Non-pigmented ciliary epithelial cell (primary cell): Measurements from ENCODE around the gene CDYL.
A peak's percentile ranks its signal among the peaks of the same experiment; 100 is the strongest.

Experiments used
- DNase-seq: peaks from one replicate; pipeline ENCODE4 v3.0.0-alpha.2; 2010; ENCODE audit warnings: low read depth

The CDYL gene

DNA sequence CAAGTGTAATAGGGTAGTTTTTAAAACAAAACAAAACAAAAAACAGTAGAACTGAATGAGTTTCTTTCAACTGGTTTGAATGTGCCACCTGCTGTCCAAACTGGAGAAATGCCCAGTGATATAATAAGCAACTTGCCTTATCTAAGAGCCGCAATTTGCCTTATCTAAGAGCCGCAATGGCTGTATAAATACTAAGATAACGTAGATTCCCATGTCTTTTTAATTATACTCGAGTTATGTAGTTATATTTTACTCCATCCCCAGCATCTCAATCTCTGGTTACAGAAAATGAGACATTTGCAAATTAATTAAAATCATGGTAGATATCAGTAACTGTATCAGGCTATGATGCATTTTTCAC lies 160.5 kb downstream of the CDYL start:
- no peak for DNase-seq

DNA sequence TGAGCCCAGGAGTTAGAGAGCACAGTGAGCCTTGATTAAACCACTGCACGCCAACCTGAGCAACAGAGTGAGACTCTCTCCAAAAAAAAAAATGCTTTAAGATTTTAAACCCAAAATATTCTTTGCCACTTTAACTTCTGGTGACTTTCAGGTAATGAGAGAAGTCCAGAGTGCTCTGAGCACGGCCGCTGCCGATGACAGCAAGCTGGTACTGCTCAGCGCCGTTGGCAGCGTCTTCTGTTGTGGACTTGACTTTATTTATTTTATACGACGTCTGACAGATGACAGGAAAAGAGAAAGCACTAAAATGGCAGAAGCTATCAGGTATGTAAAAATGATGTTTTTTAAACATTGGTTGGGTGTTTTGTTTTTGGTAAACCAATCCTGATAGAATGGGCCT lies 161.2 kb downstream of the CDYL start:
- no peak for DNase-seq

DNA sequence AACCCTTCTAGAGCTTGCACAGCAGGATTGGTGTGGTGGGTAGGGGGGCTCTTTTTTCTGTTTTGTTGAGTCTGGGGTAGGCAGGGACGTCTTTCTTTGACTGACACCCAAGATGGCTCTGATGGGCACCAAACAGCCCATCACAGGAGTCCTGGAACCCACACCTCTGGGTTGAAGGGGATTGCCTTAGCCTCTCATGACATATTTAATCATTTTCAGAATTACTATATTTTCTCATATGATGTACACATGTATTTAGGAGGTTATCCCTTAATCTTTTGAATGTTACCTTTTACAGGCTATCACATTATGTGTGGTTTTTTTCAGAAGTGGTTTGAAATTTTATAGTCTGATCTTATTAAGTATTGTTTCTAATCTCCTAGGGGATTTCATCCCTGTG lies 163.0 kb downstream of the CDYL start:
- no peak for DNase-seq

DNA sequence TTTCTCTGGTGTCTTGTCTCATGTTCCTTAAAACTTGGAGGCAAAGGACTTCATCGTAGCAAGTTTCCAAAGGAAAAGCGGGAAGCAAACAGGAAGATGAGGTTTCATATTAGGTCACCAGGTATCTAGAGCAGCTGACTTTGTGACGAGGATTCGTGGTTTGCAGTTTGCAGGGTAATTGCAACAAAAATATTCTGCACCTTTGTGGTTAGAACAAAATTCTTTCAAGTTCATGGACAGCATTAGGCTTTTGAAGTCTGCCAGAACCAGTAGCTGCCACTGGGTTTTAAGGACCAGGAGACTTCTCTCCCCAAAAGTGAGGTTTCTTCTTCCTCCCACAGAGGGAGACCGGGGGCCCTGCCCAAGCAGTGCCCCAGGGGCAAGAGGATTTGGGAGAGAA lies 164.2 kb downstream of the CDYL start:
- DNase-seq, result no peak

DNA sequence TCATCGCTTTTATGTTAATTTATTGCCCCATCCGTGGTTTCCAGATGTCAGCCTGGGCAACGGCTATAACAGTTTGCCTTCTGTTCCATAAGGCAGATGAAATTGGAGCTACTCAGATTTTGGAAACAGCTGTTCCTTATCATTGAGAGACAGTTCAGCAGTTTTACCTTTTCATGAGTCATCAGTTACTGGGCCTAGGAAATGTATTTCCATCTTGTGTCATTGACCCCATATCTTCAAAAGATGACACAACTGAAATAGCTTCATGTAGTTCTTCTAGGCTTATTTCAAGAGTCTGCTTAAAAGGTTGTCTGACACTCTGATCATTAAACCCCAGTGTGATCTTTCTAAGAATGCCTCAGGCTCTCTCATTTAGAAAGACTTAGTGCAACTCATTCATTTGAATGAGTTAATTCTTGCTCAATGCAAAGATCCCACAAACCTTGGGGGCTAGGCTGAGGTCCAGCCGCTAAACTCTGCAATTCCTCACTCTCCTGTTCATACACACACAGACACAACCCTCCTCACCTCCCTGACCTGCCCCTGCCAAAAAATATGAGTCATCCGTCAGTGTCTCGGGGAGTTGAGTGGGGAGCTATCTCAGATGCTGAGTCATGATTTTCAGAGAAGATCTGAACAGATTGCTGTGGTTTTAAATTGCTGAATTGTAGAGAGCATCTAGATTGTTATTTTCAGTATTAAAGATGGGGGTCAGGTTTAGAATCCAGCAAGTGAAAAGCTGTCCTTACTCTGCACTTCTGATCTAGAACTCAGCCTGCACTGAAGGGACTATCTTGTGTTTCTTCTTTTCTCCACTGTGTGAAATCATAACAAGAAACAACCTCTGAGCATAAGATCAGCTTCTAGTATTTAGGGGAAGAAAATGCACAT lies 165.8 kb downstream of the CDYL start:
- DNase-seq, result peak; percentile 89

DNA sequence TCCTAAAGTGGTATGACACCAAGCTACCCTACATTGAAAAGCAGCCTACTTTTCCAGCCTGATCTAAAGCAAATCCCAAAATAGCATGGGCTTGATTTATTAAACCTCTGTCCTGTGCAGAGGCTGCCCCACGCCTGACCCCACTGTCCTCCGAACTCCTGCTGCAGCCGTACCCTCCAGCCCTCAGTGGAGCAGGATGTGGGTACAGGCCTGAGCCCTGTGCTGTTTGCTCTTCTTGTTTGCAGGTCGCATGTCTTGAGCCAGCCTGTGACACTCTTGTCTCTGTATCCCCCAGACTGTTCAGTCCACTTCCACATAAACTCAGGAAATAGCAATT lies 166.4 kb downstream of the CDYL start:
- DNase-seq, result no peak

DNA sequence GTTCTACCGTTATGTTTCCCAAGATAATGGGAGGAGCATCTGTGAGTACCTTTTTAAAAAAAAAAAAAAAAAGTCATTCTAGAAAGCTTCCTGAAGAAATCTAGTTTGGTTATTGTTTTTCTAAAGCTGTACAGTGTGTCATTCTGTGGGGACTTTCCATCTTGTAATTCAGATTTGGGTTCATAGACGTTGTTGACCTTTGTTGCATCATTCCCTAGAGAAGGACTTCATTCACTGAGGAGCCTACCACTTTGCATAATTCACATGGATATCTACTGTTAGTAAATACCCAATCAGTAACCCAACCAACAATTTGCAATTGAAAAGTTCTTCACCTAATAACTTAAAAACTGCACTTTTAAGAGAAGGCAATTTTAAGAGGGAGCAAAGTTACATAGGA lies 167.5 kb downstream of the CDYL start:
- DNase-seq, result no peak

DNA sequence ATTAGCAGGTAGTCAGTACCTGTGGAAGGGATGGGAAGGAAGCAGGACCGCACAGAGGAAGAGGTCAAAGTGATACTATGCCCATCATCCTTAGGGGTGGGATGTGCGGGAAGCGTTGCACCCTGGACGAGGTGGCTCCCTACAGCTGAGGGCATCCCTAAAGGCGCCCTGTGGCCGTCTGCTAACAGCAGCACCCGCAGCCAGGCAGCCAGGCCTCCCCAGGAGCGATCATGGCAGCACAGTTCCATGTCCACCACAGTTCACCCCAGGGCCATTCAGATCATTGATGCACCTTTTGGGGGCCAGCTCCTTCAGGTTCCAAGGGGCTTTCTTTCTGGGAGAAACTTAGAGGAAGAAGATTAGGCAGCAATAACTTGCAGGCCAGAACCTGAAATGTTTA lies 168.1 kb downstream of the CDYL start:
- no peak for DNase-seq

DNA sequence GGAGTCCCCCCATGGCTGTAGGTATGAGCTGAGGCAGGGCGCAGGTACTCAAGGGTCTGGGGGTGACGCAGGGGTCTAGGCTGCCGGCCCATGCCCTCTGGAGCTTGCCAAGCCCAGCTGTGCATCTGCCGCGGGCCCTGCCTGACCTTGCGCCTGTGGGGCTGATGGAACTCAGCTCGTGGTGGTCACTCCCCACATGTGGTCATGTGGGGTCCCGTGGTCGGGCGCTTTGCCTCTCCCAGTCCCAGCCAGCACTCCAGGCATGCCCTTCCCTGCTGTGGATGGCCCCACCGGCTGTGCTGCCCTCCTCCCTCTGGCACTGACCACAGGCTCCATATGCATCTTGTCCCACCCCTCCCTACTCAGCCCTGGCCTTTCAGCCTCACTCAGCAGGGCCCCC lies 170.3 kb downstream of the CDYL start:
- DNase-seq, result no peak

DNA sequence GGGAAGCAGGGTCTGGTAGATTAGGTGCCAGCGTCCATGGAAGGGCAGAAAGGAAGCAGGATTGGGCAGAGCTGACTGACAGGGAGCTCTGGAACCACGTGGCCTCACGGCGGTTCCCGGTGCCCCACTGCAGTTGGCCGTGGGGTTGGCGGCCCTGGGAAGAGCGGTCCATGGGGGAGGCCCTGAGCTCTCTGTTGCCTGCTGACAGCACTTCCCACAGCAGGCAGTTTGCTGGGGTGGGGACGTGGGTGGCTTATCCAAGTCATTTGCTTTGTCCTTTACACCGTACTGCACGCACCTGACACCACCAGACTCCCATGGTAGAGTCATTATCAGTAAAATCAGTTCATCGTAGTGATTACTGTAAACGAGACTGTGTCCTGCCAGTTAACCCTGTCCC lies 171.5 kb downstream of the CDYL start:
- DNase-seq, result no peak

DNA sequence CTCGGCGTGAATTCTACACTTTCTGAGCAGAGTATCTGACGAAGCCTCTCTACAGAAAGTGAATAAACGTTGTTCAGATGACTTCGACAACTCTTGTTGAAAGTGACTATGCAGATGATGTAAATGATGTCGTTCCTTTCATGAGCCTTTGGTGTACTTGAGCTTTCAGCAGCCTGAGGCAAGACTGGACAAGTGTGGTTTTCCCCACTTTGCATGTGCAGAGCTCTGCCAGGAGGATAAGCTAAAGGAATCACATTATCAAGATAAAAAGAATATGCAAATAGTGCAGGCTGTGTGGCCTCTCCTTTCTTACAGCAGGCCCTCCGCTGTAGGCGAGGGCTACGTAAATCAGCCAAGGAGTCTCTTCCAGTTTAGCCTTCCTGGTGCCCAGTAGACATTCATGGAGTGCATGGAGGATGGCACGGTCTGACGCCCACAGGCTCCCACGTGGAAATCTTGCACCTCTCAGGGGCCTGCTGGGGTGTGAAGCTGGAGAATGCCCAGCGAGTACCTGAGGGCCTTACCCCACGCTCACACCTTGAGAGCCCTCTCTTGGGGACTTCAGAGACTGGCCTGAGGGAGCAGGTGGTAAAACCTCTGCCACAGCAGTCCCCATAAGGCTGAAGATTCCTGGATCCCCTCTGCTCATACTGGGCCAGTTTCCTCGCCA lies 172.7 kb downstream of the CDYL start:
- DNase-seq, result no peak

DNA sequence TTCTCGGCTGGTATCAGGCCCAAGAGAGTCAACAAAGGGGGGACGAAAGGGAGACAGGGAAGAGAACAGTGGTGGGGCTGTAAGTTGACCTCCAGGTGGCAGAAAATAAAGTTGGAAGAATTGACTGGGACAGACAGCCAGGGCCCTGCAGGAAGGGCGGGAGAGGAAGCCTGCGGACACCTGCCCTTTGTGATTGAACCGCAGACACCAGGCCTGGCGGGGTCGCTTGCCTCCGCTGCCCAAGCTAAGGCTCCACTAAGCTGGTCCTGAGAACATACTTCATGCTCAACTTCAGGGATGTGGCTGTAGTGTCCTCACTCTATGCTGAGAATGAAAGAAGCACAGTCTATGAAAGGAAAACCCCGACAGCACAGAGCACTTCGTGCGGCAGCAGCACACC lies 173.9 kb downstream of the CDYL start:
- DNase-seq, result no peak

DNA sequence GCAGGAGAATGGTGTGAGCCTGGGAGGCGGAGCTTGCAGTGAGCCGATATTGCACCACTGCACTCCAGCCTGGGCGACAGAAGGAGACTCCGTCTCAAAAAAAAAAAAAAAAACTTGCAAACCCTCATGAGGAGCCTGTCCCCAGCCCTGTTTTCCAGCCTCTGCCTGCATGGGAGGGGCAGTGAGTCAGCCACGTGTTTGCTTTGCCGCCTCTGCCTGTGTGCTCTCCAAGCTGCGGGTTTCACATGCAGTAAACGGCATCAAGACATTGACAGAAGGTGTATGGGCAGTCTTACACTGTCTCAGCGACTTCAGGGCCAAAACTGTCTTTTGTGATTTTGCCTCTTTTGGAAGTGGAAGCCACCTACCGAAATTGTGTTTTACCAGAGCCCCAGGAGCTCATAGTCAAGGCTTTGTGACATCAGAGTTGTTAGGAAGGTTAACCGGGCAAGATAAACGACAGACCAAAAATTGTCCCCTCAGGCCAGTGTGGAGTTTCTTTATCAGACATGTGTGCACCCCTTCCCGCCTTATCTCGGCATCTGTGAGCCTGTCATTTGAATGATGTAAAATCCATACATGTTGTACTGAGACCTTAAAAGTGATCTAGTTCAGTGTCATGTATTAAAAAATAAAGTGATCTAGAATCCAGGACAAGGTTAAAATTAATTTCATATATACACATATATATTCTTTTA lies 174.8 kb downstream of the CDYL start:
- DNase-seq, result no peak

DNA sequence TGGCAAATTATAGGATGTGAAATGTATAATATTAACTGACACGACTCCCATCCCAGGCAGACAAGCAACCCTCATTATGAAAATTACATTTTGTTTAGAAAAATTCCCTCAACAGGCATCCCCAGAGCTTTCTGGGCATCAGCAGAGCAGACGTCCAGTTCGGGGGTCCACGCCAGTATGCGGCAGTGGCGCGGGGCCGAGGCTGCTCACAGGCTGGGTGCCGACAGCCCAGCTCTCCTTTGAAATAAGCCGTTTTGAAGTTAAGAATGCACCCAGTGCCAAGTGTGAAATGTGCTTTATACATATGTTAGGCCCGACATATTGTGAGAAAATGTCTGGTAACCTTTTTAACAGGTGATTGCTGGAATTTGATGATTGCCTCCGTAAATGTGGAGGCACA lies 177.2 kb downstream of the CDYL start:
- DNase-seq, result no peak

DNA sequence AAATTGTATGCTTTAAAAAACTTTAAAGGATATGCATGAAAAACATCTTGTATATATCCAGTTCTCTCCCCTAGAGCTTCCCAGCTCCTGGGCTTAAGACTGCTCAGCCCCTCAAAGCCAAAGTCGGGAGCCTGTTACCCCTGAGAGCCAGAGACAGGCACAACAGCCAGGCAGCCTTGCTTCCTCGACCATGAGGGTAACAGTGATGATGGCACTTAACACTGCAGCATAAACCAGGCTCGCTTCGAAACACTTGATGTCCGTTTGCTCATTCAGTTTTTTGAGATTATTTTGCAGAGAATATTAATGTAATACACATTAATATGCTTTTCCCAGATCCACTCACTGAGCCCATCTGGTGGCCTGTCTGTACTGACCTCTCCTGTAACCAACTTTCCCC lies 180.4 kb downstream of the CDYL start:
- no peak for DNase-seq

DNA sequence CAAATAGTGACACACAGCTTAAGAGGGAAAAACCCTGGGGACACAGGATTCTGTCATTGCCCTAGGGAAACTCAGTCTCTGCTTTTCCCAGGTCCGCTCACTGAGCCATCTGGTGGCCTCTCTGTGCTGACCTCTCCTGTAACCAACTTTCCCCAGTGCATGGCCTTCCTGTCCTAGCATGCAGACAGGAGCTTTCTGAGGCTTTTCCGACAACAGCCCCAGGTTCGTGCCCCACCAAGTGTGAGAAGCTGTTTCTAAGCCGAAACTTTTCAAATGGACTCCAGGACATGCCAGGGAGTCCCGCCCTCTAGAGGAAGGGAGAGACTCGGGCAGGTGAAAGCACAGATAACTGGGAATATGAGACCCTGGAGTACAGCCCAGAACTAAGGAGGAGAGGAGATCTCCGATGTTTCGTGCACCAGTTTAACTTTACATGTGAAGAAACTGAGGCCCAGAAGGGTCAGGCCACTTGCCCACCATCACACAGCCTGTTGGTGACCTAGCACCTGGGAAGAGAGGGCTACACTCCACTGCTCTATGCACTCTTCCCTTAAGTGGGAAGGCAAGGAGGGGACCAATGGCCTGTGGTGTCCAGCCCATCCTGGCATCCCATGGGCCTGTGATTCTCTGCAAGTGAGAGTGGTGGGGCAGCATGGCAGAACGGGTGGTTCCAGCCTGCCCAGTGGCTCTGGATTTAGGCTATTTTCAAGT lies 181.5 kb downstream of the CDYL start:
- DNase-seq, result no peak

DNA sequence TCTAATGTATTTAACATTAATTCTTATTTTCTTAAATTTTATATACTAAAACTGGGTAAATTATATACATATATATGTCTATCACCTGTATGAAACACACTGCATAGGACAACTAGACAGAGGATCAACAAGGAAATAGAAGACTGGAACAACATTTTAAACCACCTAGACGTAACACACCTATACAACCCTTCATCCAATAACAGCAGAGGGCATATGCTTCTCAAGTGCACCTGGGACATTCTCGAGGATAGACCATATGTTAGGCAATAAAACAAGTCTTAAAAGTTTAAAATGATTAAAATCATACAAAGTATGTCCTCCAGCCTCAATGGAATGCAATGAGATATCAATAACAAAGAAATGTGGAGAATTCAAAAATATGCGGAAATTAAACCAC lies 182.4 kb downstream of the CDYL start:
- no peak for DNase-seq

DNA sequence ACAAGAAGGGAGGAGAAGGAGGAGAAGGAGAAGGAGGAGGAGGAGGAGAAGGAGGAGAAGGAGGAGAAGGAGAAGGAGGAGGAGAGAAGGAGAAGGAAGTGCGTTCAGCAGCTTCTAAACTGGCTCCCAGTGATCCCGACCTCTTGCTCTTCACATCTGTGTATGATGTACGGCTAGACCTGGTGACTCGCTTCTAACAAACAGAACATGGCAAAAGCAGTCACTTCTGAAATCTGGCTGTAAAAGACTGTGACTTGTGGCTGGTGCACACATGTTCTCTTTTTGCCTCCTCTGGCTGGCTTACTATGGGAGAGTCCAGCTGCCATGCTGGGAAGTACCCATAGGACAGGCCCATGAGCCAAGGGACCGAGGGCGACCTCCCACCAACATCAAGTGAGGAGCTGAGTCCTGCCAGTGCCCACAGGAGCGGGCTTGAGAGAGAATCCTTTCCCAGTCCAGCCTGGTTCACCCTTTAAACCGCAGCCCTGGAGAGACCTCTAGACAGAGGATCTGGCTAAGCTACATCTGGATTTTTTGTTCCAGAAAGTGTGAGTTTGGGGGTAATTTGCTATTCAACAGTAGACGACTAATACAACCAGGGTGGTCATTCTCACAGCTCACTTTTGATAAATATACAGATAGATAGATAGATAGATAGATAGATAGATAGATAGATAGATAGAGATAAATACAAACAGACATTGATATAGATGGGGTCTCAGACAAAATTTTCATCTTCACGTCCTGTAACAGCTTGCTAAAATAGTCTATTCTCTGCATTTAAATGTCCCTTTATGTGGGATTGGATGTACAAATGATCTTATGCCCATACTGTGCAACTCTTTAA lies 185.3 kb downstream of the CDYL start:
- DNase-seq, result no peak

DNA sequence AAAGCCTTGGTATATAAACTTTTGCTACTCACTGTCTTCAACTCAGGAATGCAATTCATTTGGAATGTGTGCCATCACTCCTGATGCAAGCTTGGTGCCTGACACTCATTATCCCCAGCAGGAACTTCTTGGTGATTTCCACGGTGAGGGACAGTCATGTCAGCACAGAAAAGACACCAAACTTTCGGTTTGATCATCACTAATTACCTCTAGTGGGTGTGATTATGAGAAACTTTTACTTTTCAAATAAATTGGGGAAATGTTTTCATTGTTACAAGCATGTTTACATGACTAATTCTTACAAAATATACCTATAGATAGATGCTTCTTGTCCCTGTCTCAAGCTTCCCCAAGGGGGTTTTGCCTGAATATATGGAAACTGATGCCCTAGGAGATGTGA lies 186.7 kb downstream of the CDYL start:
- no peak for DNase-seq

DNA sequence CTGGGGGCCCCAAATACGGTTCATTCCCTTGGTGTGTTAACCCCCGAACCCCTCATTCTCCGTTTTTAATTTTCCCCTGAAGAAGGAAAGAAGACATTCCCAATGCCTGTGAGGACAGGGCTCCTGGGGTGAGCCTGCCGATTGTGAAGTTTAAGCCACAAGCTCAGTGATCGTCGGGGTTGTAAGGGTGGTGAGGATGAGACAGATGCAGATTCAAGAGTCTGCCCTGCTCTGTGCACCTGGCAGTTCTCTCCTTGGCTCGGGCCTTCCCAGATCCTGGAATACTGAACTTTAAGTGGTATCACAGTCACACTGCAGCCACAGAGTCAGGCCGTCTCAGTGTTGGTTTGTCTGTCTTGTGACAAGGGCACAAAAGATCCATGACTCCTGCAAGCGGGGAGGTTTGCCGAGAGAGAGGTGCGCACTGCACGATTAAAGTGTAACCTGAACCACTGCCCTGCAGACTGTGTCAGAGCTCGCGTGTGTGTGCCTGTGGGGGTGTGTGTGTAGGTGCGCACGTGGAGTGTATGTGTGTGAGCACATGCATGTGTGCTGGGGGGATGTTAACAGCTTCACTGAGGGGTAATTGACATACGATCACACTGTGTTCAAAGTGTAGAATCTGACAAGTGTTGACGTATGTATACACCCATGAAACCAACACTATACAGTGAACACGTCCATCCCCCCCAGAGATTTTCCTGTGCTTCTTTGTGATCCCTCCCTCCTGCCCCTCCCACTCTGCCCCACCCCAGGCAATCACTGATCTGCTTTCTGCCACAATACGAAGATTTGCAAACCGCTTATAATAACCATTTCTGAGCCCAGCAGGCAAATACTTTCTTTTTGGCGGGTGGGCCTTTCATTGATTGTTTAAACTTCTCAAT lies 188.7 kb downstream of the CDYL start:
- no peak for DNase-seq
